GM12892 (cell line): ENCODE measurements around the gene ADARB2.

Experiments
- POLR2A ChIP-seq: IDR thresholded peaks from 2 replicates; pipeline ENCODE4 v1.6.1; 2011; ENCODE audit warnings: low read depth, low read length, control low read depth
- POLR2AphosphoS5 ChIP-seq: IDR thresholded peaks from 2 replicates; pipeline ENCODE4 v1.6.1; 2011; ENCODE audit warnings: low read depth, low read length, control low read depth

DNA sequence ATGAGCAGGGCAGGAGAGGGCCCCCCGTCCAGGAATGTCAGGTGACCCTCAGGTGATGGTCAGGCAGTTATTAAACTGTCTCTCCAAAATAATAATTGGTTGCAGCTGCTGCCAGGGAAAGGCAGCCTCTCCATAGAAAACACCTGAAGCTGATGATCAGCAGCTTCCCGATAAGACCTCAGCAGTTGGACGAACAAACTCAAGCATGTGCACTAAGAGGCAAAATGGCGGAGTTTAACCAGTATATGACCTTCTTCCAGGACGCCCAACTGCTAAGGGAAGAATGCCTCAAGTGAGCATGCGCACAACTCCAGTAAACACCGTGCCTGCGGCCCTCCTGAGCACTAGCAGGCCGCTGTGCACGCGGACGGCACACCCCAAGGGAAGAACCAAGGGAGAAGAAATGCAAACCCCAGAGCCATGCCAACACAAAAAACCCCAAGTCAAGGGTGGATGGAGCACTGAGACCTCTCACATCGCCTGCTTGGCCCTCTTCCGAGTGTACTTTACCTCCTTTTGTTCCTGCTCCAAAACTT lies 38.9 kb upstream of the ADARB2 start:
- TF ChIP-seq POLR2A: no peak
- TF ChIP-seq POLR2AphosphoS5: no peak
